Activated CD8-positive, alpha-beta memory T cell treated with anti-CD3 and anti-CD28 coated beads, Interleukin-2, amount 10 ng/mL, durations not matched to agents 7 days and 5 days (primary cell): ENCODE measurements around the gene KCNJ12. TPM values are rescaled to one million over a fixed set of nuclear protein-coding genes. Genes with fewer than 3 reads are reported as not detected.

ENCODE experiments used
- ATAC-seq: fragments of 150-1000 bp; cut with Tn5 transposase; one replicate; pipeline ENCODE4 v1.10.0; 2021; ENCODE audit warnings: moderate library complexity
- CTCF ChIA-PET: fragments of 350-600 bp; sonication (Branson Sonifier 250); formaldehyde crosslinking; loops from one replicate; lab custom pipeline; 2021; ENCODE audit warnings: antibody characterized with exemption; lab: Charles Lee
- DNase-seq: peaks from one replicate; pipeline ENCODE4 v3.0.0-alpha.2; 2020
- H3K27ac Mint-ChIP-seq: one replicate; pipeline ENCODE4 v1.8.0; 2021; ENCODE audit warnings: mild to moderate bottlenecking, mixed read lengths
- H3K27me3 Mint-ChIP-seq: one replicate; pipeline ENCODE4 v1.8.0; 2021; ENCODE audit warnings: mixed read lengths
- H3K36me3 Mint-ChIP-seq: one replicate; pipeline ENCODE4 v1.8.0; 2021; ENCODE audit warnings: mild to moderate bottlenecking, mixed read lengths
- H3K4me1 Mint-ChIP-seq: one replicate; pipeline ENCODE4 v1.8.0; 2021; ENCODE audit warnings: mixed read lengths
- H3K4me3 Mint-ChIP-seq: one replicate; pipeline ENCODE4 v1.8.0; 2021; ENCODE audit warnings: mild to moderate bottlenecking, moderate library complexity, mixed read lengths
- H3K9me3 Mint-ChIP-seq: one replicate; pipeline ENCODE4 v1.8.0; 2022; ENCODE audit warnings: low read depth, mixed read lengths
- total RNA-seq, 2 experiments: library from RNA; stranded (reverse); gene quantifications; one replicate each; pipeline ENCODE4 v1.2.3, GENCODE V29; 2021

KCNJ12 gene
- total RNA-seq, 2 experiments from 2014 or later = not detected

- CTCF ChIA-PET = interaction anchor here (1.0 kb wide), 1 partner anchor 135 kb away, joined by 3 read pairs; no protein-coding TSS in a partner anchor
- H3K27ac Mint-ChIP-seq = no peak overlapping the region
- H3K36me3 Mint-ChIP-seq = no peaks in the 10 kb centered on the region
- no peak for ATAC-seq
- H3K27me3 Mint-ChIP-seq = peaks cover 36% of the 10 kb centered on the region
- H3K4me1 Mint-ChIP-seq = no peaks in the 10 kb centered on the region
- no peak overlapping the region for H3K4me3 Mint-ChIP-seq
- no peaks in the 10 kb centered on the region for H3K9me3 Mint-ChIP-seq
- DNase-seq = no peak
Measured at GRCh38 chr17:21378553-21378952, 2.4 kb downstream of the KCNJ12 start.

DNA sequence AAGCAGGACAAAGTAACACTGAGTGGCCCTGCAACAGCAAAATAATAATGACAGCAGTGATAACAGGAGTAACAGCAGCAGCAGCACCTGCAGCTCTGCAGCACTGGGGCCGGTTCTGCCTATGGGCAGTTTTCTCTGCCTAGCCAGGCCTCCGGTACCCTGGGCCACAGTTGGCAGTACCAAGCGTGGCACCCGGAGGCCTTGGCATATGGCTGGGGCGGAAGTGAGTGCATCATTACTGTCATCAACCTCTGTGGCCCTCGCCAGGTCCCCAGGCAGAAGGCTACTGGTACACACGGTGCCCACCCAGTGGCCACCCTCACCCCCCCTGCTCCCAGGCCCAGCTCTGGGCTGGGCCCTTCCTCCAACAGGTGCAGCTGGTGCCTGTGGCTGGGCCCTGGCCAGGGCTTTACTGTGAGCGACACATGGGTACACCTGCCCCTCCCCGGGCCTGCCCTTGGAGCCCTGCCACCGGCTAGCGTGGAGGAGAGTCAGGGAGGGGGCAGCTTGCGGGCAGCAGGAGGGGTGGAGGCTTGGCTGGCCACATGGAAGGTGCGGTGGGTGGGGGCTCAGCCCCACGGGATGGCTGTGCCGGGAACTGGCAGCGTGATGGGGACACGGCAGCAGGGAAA lies 3.0 kb downstream of the KCNJ12 start:
- H3K36me3 Mint-ChIP-seq = no peaks in the 10 kb centered on the region
- CTCF ChIA-PET = interaction anchor here (0.5 to 1.0 kb wide), 2 partner anchors 134 to 1231 kb away, joined by 3 read pairs; no protein-coding TSS in a partner anchor
- H3K4me1 Mint-ChIP-seq = no peaks in the 10 kb centered on the region
- H3K27me3 Mint-ChIP-seq = peaks cover 36% of the 10 kb centered on the region
- no peak overlapping the region for H3K4me3 Mint-ChIP-seq
- H3K9me3 Mint-ChIP-seq = no peaks in the 10 kb centered on the region
- no peak overlapping the region for H3K27ac Mint-ChIP-seq
- ATAC-seq (no peak), DNase-seq (no peak)

DNA sequence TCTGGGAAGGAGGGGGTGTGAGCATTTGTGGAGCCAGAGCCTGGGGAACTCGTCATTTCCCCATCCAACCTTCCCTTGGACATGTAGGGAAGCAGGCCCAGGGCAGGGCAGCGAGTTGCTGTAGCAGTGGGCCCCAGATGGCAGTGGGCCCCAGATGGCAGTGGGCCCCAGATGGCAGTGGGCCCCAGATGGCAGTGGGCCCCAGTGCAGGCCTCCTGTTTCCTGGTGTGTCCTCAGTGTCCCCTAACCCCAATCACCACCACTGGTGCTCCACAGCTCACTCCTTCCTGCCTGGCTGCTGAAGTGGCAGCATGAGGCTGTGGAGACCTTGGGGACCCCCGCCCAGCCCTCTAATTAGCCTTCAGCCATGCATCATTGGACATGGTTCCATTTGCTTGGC lies 4.5 kb downstream of the KCNJ12 start:
- CTCF ChIA-PET = no interaction called here
- Mint-ChIP-seq H3K27me3 (peaks cover 23% of the 10 kb centered on the region), H3K4me1 (no peaks in the 10 kb centered on the region), H3K9me3 (no peaks in the 10 kb centered on the region), H3K27ac (no peak overlapping the region), H3K36me3 (no peaks in the 10 kb centered on the region), H3K4me3 (no peak overlapping the region)
- DNase-seq (no peak), ATAC-seq (no peak)

DNA sequence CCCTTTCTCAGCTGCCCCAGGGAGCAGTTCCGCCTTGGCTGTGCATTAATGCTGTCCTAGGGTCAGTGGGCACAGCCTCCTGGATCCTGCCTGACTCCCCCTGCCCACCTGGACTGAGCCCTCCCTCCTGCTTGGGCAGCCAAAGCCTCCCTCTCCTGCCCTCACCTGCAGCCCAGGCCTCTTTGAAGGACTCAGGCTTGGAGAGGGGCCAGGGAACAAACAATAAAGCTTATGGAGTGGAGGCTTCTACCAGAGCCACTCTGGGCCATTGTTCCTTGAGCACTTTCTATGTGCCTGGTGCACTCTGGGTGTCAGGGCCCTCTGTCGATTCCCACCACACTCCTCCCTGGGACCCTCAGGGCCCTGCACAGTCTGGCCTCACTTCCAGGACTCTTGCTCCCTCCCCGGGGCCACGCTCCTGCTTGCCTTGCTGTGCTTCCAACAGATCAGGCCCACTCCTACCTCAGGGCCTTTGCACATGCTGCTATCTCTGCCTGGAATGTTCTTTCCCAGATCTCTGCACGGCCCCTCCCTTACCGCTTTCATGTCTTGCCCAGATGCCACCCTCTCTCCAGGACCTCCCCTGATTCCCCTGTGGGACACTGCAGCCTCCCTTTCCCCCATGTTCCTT lies 5.0 kb downstream of the KCNJ12 start:
- CTCF ChIA-PET = no interaction called here
- Mint-ChIP-seq H3K4me1 (no peaks in the 10 kb centered on the region), H3K36me3 (no peaks in the 10 kb centered on the region), H3K4me3 (no peak overlapping the region), H3K9me3 (no peaks in the 10 kb centered on the region), H3K27me3 (peaks cover 19% of the 10 kb centered on the region), H3K27ac (no peak overlapping the region)
- ATAC-seq = no peak
- DNase-seq = no peak

GRCh38 chr17:21382560-21383495 lies 6.7 kb downstream of the KCNJ12 start:
- CTCF ChIA-PET = no interaction called here
- H3K4me3 Mint-ChIP-seq = no peak overlapping the region
- DNase-seq (no peak), ATAC-seq (no peak)
- no peaks in the 10 kb centered on the region for H3K36me3 Mint-ChIP-seq
- no peaks in the 10 kb centered on the region for H3K4me1 Mint-ChIP-seq
- H3K27ac Mint-ChIP-seq = no peak overlapping the region
- no peaks in the 10 kb centered on the region for H3K9me3 Mint-ChIP-seq
- peaks cover 9% of the 10 kb centered on the region for H3K27me3 Mint-ChIP-seq

GRCh38 chr17:21385281-21385845 lies 9.2 kb downstream of the KCNJ12 start:
- ATAC-seq = no peak
- no peaks in the 10 kb centered on the region for H3K4me1 Mint-ChIP-seq
- H3K9me3 Mint-ChIP-seq = no peaks in the 10 kb centered on the region
- no peak for DNase-seq
- H3K4me3 Mint-ChIP-seq = no peak overlapping the region
- H3K27ac Mint-ChIP-seq = no peak overlapping the region
- CTCF ChIA-PET = no interaction called here
- H3K36me3 Mint-ChIP-seq = no peaks in the 10 kb centered on the region
- no peaks in the 10 kb centered on the region for H3K27me3 Mint-ChIP-seq

DNA sequence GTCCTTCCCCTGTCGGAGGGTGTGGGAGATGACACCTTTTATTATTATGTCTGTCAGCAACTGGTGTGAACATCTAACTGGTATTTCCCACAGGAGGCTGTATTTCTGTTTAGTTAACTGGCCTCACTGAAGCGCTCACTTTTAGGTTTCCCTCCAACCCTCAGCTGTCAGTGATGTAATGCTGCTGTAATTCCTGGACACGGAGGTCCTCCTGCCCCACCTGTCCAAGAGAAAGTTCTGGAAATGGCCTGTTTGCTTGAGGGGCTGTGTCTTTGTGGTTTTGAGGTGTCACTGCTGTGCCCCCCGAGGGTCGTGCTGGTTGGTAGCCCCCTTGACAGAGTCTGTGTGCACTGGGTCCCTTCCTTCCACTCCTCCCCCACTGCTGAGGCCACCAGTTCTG lies 11.5 kb downstream of the KCNJ12 start:
- ATAC-seq = no peak
- Mint-ChIP-seq H3K27ac (no peak overlapping the region), H3K4me3 (no peak overlapping the region), H3K9me3 (no peaks in the 10 kb centered on the region), H3K4me1 (no peaks in the 10 kb centered on the region), H3K27me3 (peaks cover 5% of the 10 kb centered on the region), H3K36me3 (no peaks in the 10 kb centered on the region)
- DNase-seq = no peak
- CTCF ChIA-PET = interaction anchor here (0.6 kb wide), 1 partner anchor 109 kb away, joined by 3 read pairs; no protein-coding TSS in a partner anchor

DNA sequence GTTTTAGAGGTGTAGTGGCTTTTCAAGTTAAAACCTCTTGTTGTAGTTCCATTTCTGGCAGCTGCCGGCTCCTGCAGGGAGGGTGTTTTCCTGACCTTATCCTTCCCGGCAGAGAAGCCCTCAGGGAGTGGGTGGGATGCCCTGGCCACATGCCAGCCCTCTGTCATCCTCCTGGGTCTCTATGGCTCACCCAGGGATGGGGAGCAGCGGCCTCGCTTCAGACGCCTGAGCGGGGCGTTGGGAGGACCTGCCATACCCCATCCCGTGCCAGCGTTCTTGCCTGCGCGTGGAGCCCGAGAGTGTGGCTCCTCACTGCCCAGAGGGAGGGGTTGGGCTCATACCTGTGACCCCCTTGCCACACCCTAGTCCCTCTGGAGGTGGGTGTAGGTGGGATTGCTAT lies 11.9 kb downstream of the KCNJ12 start:
- ATAC-seq = no peak
- peaks cover 5% of the 10 kb centered on the region for H3K27me3 Mint-ChIP-seq
- H3K4me3 Mint-ChIP-seq = no peak overlapping the region
- no peaks in the 10 kb centered on the region for H3K4me1 Mint-ChIP-seq
- H3K9me3 Mint-ChIP-seq = no peaks in the 10 kb centered on the region
- H3K27ac Mint-ChIP-seq = no peak overlapping the region
- CTCF ChIA-PET = no interaction called here
- DNase-seq = no peak
- H3K36me3 Mint-ChIP-seq = no peaks in the 10 kb centered on the region

GRCh38 chr17:21388944-21389343 lies 12.8 kb downstream of the KCNJ12 start:
- Mint-ChIP-seq H3K27ac (no peak overlapping the region), H3K36me3 (no peaks in the 10 kb centered on the region), H3K27me3 (peaks cover 5% of the 10 kb centered on the region), H3K4me1 (no peaks in the 10 kb centered on the region), H3K9me3 (no peaks in the 10 kb centered on the region), H3K4me3 (no peak overlapping the region)
- ATAC-seq (no peak), DNase-seq (no peak)
- CTCF ChIA-PET = no interaction called here

DNA sequence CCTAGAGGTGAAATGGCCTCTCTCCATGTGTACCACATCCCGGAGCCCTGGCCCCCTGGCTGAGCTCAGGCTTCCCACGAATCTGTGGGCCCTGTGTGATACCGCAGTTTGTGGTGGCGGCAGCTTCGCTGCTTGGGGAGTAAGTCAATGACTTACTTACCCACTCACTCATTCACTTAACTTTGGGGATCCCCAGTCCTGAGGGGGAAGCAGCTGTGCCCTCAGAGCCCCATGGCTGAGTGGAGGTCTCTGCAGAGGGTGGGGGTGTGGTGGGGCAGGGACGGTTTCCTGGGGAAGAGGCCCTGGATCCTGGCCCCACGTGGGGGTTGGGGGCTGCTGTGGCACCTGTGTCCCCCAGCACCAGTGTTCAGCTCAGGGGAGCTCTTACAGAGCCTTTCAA lies 13.2 kb downstream of the KCNJ12 start:
- ATAC-seq = no peak
- no peak overlapping the region for H3K27ac Mint-ChIP-seq
- H3K4me3 Mint-ChIP-seq = no peak overlapping the region
- peaks cover 5% of the 10 kb centered on the region for H3K27me3 Mint-ChIP-seq
- H3K4me1 Mint-ChIP-seq = no peaks in the 10 kb centered on the region
- CTCF ChIA-PET = no interaction called here
- H3K9me3 Mint-ChIP-seq = no peaks in the 10 kb centered on the region
- DNase-seq = no peak
- no peaks in the 10 kb centered on the region for H3K36me3 Mint-ChIP-seq

DNA sequence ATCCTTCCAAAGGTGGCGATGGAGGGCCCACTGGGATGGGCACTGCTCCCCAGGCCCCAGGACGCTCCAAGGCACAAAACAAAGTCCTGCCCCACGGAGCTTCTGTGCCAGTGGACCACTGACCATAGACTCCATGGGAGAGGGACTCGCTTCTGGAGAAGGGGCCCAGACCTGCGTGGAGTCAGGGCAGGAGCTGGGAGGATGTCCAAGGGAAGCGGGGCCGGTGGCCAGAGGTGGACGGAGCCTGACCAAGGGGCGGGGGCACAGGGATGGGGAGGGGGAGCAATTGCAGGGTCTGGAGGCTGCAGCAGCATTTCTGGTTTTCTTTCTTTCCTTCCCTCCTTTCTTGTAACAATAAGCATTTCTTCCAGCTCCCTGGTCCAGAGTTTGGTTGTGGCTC lies 14.1 kb downstream of the KCNJ12 start:
- no peak overlapping the region for H3K4me3 Mint-ChIP-seq
- no peaks in the 10 kb centered on the region for H3K4me1 Mint-ChIP-seq
- DNase-seq (no peak), ATAC-seq (no peak)
- CTCF ChIA-PET = no interaction called here
- H3K27ac Mint-ChIP-seq = no peak overlapping the region
- H3K36me3 Mint-ChIP-seq = no peaks in the 10 kb centered on the region
- no peaks in the 10 kb centered on the region for H3K9me3 Mint-ChIP-seq
- peaks cover 5% of the 10 kb centered on the region for H3K27me3 Mint-ChIP-seq

DNA sequence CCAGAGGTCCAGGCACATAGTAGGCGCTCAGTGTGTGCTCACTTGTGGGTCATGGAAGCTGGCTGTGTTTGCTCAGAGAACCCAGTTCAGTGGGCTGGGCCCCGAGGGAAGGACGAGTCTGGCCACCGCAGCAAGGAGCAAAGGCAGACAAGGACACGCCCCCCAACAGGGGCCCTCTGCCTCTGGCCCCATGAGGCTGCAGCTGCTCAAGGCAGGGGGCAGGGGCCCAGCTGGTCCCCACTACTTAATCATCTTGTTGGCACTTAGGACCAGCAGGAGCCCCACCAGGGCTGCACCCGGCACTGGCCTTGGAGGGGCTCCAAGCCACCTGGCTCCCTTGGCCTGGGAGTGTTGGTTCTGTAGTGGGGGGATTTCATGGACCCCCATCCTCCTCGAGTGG lies 16.1 kb downstream of the KCNJ12 start:
- Mint-ChIP-seq H3K27ac (no peak overlapping the region), H3K4me3 (no peak overlapping the region), H3K27me3 (peaks cover 5% of the 10 kb centered on the region), H3K9me3 (no peaks in the 10 kb centered on the region), H3K36me3 (no peaks in the 10 kb centered on the region), H3K4me1 (no peaks in the 10 kb centered on the region)
- DNase-seq (no peak), ATAC-seq (no peak)
- CTCF ChIA-PET = no interaction called here

GRCh38 chr17:21394265-21394664 lies 18.1 kb downstream of the KCNJ12 start:
- DNase-seq = no peak
- no peaks in the 10 kb centered on the region for H3K9me3 Mint-ChIP-seq

More at GRCh38 chr17:21394265-21394664, 18.1 kb downstream of the KCNJ12 start:
- CTCF ChIA-PET = no interaction called here
- no peak overlapping the region for H3K4me3 Mint-ChIP-seq
- no peaks in the 10 kb centered on the region for H3K4me1 Mint-ChIP-seq
- ATAC-seq = no peak
- H3K27me3 Mint-ChIP-seq = peaks cover 5% of the 10 kb centered on the region
- H3K36me3 Mint-ChIP-seq = no peaks in the 10 kb centered on the region
- no peak overlapping the region for H3K27ac Mint-ChIP-seq
